ENCODE measurements around the gene ADAMTS9.

The ADAMTS9 gene

GRCh38 chr3:64696896-64697295 is 9.1 kb upstream of the ADAMTS9 start:
- DNase-seq (ENCODE audit: insufficient read length, low spot score) (no peak), FAIRE-seq (no peak)
- no peak for TF ChIP-seq POLR2A (IDR thresholded peaks at IDR 0.05; ENCODE audit: low read depth, low read length)

- DNase-seq (ENCODE audit: insufficient read length, low spot score) (no peak), FAIRE-seq (no peak)
- TF ChIP-seq POLR2A (IDR thresholded peaks at IDR 0.05; ENCODE audit: low read depth, low read length) = no peak
Observed at GRCh38 chr3:64694114-64694513, 6.3 kb upstream of the ADAMTS9 start.

GRCh38 chr3:64693031-64693430 is 5.2 kb upstream of the ADAMTS9 start:
- DNase-seq (ENCODE audit: insufficient read length, low spot score) (no peak), FAIRE-seq (no peak)
- TF ChIP-seq POLR2A (IDR thresholded peaks at IDR 0.05; ENCODE audit: low read depth, low read length) = no peak

- DNase-seq (ENCODE audit: insufficient read length, low spot score) = no peak
- no peak for FAIRE-seq
- no peak for TF ChIP-seq POLR2A (IDR thresholded peaks at IDR 0.05; ENCODE audit: low read depth, low read length)
Observed at GRCh38 chr3:64691051-64691450, 3.3 kb upstream of the ADAMTS9 start.

- DNase-seq (ENCODE audit: insufficient read length, low spot score) = no peak
- TF ChIP-seq POLR2A (IDR thresholded peaks at IDR 0.05; ENCODE audit: low read depth, low read length) = no peak
- no peak for FAIRE-seq
Observed at GRCh38 chr3:64687086-64687780, 567 bp downstream of the ADAMTS9 start.

GRCh38 chr3:64686446-64686908 is 1.3 kb downstream of the ADAMTS9 start:
- no peak for TF ChIP-seq POLR2A (IDR thresholded peaks at IDR 0.05; ENCODE audit: low read depth, low read length)
- DNase-seq (ENCODE audit: insufficient read length, low spot score) (no peak), FAIRE-seq (no peak)

GRCh38 chr3:64685800-64686445 is 1.9 kb downstream of the ADAMTS9 start:
- no peak for TF ChIP-seq POLR2A (IDR thresholded peaks at IDR 0.05; ENCODE audit: low read depth, low read length)
- DNase-seq (ENCODE audit: insufficient read length, low spot score) (no peak), FAIRE-seq (no peak)

GRCh38 chr3:64685331-64685799 is 2.4 kb downstream of the ADAMTS9 start:
- TF ChIP-seq POLR2A (IDR thresholded peaks at IDR 0.05; ENCODE audit: low read depth, low read length) = no peak
- DNase-seq (ENCODE audit: insufficient read length, low spot score) (no peak), FAIRE-seq (no peak)

- no peak for TF ChIP-seq POLR2A (IDR thresholded peaks at IDR 0.05; ENCODE audit: low read depth, low read length)
- DNase-seq (ENCODE audit: insufficient read length, low spot score) (no peak), FAIRE-seq (no peak)
Observed at GRCh38 chr3:64684715-64685261, 3.0 kb downstream of the ADAMTS9 start.

GRCh38 chr3:64681827-64682226 is 6.0 kb downstream of the ADAMTS9 start:
- no peak for TF ChIP-seq POLR2A (IDR thresholded peaks at IDR 0.05; ENCODE audit: low read depth, low read length)
- no peak for DNase-seq (ENCODE audit: insufficient read length, low spot score)
- no peak for FAIRE-seq

GRCh38 chr3:64681015-64681414 is 6.8 kb downstream of the ADAMTS9 start:
- FAIRE-seq (no peak), DNase-seq (ENCODE audit: insufficient read length, low spot score) (no peak)
- no peak for TF ChIP-seq POLR2A (IDR thresholded peaks at IDR 0.05; ENCODE audit: low read depth, low read length)

GRCh38 chr3:64680334-64680733 is 7.5 kb downstream of the ADAMTS9 start:
- no peak for FAIRE-seq
- no peak for TF ChIP-seq POLR2A (IDR thresholded peaks at IDR 0.05; ENCODE audit: low read depth, low read length)
- DNase-seq (ENCODE audit: insufficient read length, low spot score) = no peak

- no peak for FAIRE-seq
- no peak for DNase-seq (ENCODE audit: insufficient read length, low spot score)
- TF ChIP-seq POLR2A (IDR thresholded peaks at IDR 0.05; ENCODE audit: low read depth, low read length) = no peak
Observed at GRCh38 chr3:64677961-64678716, 9.7 kb downstream of the ADAMTS9 start.

- TF ChIP-seq POLR2A (IDR thresholded peaks at IDR 0.05; ENCODE audit: low read depth, low read length) = no peak
- FAIRE-seq = no peak
- no peak for DNase-seq (ENCODE audit: insufficient read length, low spot score)
Observed at GRCh38 chr3:64676831-64677230, 11.0 kb downstream of the ADAMTS9 start.
